SK-N-SH (cell line): ENCODE data around the gene NTM.

ENCODE experiments used
- CTCF ChIP-seq: fragments of 200-600 bp; sonication (generic); IDR thresholded peaks from 2 replicates; pipeline ENCODE4 v1.6.1; 2017; ENCODE audit warnings: antibody characterized with exemption, mild to moderate bottlenecking, moderate library complexity
- GABPA ChIP-seq: IDR thresholded peaks from 2 replicates; pipeline ENCODE4 v1.4.0; 2012; ENCODE audit warnings: low read depth, mild to moderate bottlenecking
- MAX ChIP-seq: IDR thresholded peaks from 2 replicates; pipeline ENCODE4 v1.4.0; 2012; ENCODE audit warnings: low read depth
- NFIC ChIP-seq: IDR thresholded peaks from 2 replicates; pipeline ENCODE4 v1.4.0; 2012; ENCODE audit warnings: borderline replicate concordance
- POLR2AphosphoS5 ChIP-seq: IDR thresholded peaks from 2 replicates; pipeline ENCODE4 v1.6.1; 2012; ENCODE audit warnings: low read depth, low read length
- RCOR1 ChIP-seq: fragments of 150-350 bp; IDR thresholded peaks from 2 replicates; pipeline ENCODE4 v1.6.1; 2017; ENCODE audit warnings: antibody characterized with exemption, low read length
- REST ChIP-seq: IDR thresholded peaks from 2 replicates; pipeline ENCODE4 v1.6.1; 2012; ENCODE audit warnings: mild to moderate bottlenecking, low read depth, low read length, moderate library complexity
- YY1 ChIP-seq: IDR thresholded peaks from 2 replicates; pipeline ENCODE4 v1.4.0; 2012; ENCODE audit warnings: low read depth, mild to moderate bottlenecking

- TF ChIP-seq REST (no peak), YY1 (no peak), NFIC (no peak), CTCF (no peak), MAX (no peak), GABPA (no peak), RCOR1 (no peak), POLR2AphosphoS5 (no peak)
Measured at GRCh38 chr11:131693756-131694155, 323.3 kb downstream of the NTM start.
